Fibroblast of villous mesenchyme (primary cell): Measurements from ENCODE around the gene RCCD1. TPM values are rescaled to one million over a fixed set of nuclear protein-coding genes. Genes with fewer than 3 reads are reported as not detected.

ENCODE experiments used
- DNase-seq: peaks from one replicate; pipeline ENCODE4 v3.0.0-alpha.2; 2010; ENCODE audit warnings: low read depth
- H3K4me3 ChIP-seq: 2 replicates; pipeline ENCODE4 v1.5.1; 2011; ENCODE audit warnings: low read depth, mild to moderate bottlenecking, low read length
- CTCF ChIP-seq: IDR thresholded peaks from 2 replicates; pipeline ENCODE4 v1.5.1; 2012; ENCODE audit warnings: low read depth, mild to moderate bottlenecking, low read length; ENCODE audit not compliant: insufficient read depth
- total RNA-seq: library from RNA; depleted of rRNA; stranded (reverse); fragments of >200 nt; gene quantifications from 2 replicates; pipeline ENCODE4 v1.2.3, GENCODE V29; 2012

RCCD1 gene
- total RNA-seq, 1 donor = 14.7 TPM

DNA sequence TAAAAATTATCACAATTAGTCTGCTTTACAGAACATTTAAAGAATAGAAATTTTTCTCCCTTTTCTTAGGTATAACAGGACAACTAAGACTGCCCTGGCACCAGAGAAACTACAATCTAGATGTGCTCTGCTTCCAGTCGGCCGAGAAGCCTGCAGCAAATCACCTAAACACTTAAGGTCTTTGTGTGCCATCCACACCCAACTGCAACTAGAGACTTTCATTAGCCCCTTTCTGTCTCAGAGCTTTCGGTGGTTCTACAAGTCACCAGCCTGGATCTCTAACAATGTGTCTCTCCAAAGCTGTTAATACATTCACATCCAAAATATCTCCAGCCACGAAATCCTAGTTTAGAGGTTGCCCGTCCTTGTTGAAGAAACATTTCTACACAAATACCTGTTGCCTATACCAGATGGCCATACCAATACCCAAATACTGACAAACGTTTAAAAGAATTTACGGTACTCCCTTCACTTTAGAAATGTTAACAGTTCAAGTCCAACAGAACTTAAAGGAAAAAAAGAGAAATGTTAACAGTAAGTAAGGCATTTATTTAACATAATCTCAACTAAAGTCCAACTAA, 33.0 kb downstream of the RCCD1 start:
- no peak for TF ChIP-seq CTCF
- no peak overlapping the region for H3K4me3 ChIP-seq
- DNase-seq = no peak

DNA sequence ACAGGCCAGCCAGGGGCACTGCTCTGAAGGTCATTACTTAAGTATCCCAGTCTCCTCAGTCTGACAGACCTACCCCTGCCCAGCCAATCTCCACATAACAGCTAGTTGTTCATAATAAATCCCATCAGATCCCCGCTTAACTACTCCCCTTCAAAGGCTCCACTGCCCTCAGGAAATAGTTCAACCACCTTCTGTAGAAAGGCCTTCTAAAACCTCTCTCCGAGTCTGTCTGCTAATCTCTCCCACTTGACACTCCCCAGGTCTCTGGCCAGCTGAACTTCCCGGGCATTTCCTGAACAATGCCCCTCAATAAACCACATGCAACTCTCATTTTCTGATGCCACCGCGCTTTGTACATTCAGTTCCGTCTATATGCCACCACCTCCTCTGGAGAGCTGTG, 33.6 kb downstream of the RCCD1 start:
- peak overlapping the region; percentile 2 for H3K4me3 ChIP-seq
- DNase-seq = peak; percentile 49
- no peak for TF ChIP-seq CTCF

GRCh38 chr15:90989040-90989768, 34.5 kb downstream of the RCCD1 start:
- no peak for TF ChIP-seq CTCF
- no peak for DNase-seq
- H3K4me3 ChIP-seq = no peak overlapping the region

DNA sequence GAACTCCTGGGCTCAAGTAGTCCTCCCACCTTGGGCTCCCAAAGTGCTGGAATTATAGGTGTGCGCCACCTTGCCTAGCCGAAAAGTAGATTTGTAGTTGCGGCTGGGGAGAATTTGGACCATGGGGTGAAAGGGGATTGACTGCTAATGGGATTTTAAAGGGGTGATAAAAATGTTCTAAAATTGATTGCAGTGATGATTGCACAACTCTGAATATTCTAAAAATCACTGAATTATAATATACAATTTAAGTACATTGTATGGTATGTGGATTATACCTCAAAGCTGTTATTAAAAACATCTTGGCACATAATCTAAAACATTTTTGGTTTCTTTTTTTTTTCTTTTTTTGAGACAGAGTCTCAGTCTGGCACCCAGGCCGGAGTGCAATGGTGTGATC, 35.8 kb downstream of the RCCD1 start:
- no peak overlapping the region for H3K4me3 ChIP-seq
- DNase-seq = no peak
- TF ChIP-seq CTCF = no peak

DNA sequence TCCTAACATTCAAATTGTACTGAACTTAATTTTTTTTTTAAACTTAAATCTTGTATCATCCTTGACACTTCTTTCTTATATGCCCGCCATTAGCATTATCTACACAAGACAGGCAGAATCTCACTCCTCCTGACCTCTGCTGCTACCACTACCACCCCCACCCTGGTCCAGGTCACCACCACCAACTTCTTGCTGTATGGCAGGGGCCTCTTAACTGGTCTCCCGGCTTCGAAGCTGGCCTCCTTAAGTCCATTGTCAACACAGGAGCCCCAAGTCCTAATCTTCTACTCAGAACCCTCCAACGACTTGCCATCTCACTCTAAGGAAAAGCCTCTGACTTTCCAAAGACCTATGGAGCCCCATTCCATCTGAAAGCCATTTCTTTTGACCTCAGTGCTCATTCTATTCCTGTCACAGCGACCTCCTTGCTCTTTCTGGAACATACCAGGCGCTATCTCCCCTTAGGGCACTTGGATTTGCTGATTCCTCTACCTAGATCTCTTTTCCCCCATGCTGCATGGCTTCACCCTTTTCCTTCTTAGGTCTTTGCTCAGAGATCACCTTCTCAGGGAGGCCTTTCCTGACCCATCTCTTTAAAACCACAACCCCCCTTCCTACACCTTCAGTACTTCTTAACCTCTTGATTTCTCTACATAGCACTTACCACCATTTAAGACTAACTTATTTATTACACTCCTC, 37.1 kb downstream of the RCCD1 start:
- DNase-seq = no peak
- no peak overlapping the region for H3K4me3 ChIP-seq
- TF ChIP-seq CTCF = no peak

- no peak for TF ChIP-seq CTCF
- no peak for DNase-seq
- peak overlapping the region; percentile 99 for H3K4me3 ChIP-seq
These were observed 39.4 kb downstream of the RCCD1 start for GRCh38 chr15:90994059-90994416.
